DOHH2 (cell line): ENCODE results near the gene ELAVL1.
A peak's percentile ranks its signal among the peaks of the same experiment; 100 is the strongest.

ENCODE experiments used
- EZH2phosphoT487 ChIP-seq: fragments of 200-600 bp; sonication (generic); IDR thresholded peaks from 2 replicates; pipeline ENCODE4 v1.6.1; 2017; ENCODE audit warnings: borderline replicate concordance, mild to moderate bottlenecking, antibody characterized with exemption, low read length, moderate library complexity, mixed read lengths
- TF ChIP-seq, protein P1 (sequence below): fragments of 200-600 bp; sonication (generic); IDR thresholded peaks from one replicate; pipeline ENCODE4 v1.5.1; 2014; ENCODE audit warnings: antibody characterized with exemption, mild to moderate bottlenecking, low read depth, low read length; ENCODE audit not compliant: poor library complexity, severe bottlenecking

DNA sequence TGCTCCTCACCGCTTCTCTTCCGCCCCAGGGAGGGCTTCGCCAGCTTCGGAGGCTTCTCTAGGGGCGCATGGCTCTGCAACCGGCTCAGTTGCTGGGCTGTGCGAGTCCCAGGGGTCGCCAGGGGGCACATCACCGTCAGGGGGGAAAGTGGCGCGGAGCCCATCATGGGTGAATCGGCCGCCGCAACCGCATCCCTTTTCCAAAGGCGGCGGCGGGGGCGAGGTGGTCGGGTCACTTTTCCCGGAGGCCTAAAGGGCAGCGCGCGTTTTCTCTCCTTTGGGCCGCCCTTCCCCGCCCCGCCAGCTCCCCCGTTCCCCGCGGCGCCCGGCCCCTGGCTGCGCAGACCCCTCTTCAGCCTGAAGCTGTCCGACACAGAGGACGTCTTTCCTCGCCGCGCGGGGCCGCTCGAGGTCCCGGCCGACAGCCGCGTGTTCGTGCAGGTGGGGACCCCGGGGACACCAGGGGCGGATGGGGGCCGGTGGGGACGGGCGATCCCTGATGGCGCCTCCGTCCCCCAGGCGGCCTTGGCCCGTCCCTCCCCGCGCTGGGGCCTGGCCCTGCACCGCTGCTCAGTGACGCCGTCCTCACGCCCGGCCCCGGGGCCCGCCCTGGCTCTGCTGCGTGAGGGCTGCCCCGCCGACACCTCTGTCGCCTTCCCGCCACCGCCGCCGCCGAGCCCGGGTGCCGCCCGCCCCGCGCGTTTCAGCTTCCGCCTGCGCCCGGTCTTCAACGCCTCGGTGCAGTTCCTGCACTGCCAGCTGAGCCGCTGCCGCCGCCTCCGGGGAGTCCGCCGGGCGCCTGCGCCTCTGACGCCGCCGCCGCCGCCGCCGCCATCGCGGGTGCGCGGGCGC, 89.1 kb downstream of the ELAVL1 start:
- TF ChIP-seq, protein P1, sequence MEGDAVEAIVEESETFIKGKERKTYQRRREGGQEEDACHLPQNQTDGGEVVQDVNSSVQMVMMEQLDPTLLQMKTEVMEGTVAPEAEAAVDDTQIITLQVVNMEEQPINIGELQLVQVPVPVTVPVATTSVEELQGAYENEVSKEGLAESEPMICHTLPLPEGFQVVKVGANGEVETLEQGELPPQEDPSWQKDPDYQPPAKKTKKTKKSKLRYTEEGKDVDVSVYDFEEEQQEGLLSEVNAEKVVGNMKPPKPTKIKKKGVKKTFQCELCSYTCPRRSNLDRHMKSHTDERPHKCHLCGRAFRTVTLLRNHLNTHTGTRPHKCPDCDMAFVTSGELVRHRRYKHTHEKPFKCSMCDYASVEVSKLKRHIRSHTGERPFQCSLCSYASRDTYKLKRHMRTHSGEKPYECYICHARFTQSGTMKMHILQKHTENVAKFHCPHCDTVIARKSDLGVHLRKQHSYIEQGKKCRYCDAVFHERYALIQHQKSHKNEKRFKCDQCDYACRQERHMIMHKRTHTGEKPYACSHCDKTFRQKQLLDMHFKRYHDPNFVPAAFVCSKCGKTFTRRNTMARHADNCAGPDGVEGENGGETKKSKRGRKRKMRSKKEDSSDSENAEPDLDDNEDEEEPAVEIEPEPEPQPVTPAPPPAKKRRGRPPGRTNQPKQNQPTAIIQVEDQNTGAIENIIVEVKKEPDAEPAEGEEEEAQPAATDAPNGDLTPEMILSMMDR: no peak
- TF ChIP-seq EZH2phosphoT487: peak; percentile 8; the same call in 1 of the 2 replicates
